HCT116 (cell line): Measurements from ENCODE around the gene OPN3. TPM values are rescaled to one million over a fixed set of nuclear protein-coding genes. Genes with fewer than 3 reads are reported as not detected.

Experiments
- ATAC-seq: fragments of 200-7000 bp; cut with Tn5 transposase; 2 replicates; pipeline ENCODE4 v1.9.1; 2020; ENCODE audit warnings: mild to moderate bottlenecking, moderate library complexity
- BruUV-seq: library from RNA; stranded (reverse); fragments of 400-500 nt; replicated peaks from 2 replicates; lab custom pipeline; 2021; lab: Mats Ljungman, UMichigan
- CTCF ChIA-PET: fragments of 300-600 bp; sonication (Branson Sonifier 250); formaldehyde crosslinking; loops from one replicate; lab custom pipeline; 2021; ENCODE audit warnings: antibody characterized with exemption; lab: Charles Lee
- POLR2A ChIA-PET: fragments of 300-600, 350-600 bp; sonication (Branson Sonifier 250); formaldehyde crosslinking; loops from one replicate; lab custom pipeline; 2021; ENCODE audit warnings: antibody characterized with exemption; lab: Charles Lee
- RAD21 ChIA-PET, 2 experiments: fragments of 300-600 bp; sonication (Branson Sonifier 250); formaldehyde crosslinking; loops; one replicate each; lab custom pipeline; 2023; ENCODE audit warnings: low total read pairs in 2 of 2; ENCODE audit not compliant: uncharacterized antibody in 2 of 2, unreplicated experiment in 2 of 2, low non-redundant PET in 1 of 2; lab: Charles Lee
- DNase-seq: peaks from one replicate; pipeline ENCODE4 v3.0.0-alpha.2; 2010; ENCODE audit warnings: low read depth, low spot score
- H2AFZ ChIP-seq: fragments of 200-600 bp; shearing (Covaris generic), sonication (generic); 2 replicates; pipeline ENCODE4 v1.6.1; 2017; ENCODE audit warnings: low read depth, mixed run types, mixed read lengths, antibody characterized with exemption, low read length; ENCODE audit not compliant: poor library complexity, severe bottlenecking
- H3K27ac ChIP-seq: 2 replicates; pipeline ENCODE4 v1.5.1; 2012; ENCODE audit warnings: low read depth, low read length
- H3K27me3 ChIP-seq: fragments of 200-600 bp; sonication (generic); 2 replicates; pipeline ENCODE4 v1.6.1; 2016; ENCODE audit warnings: mixed run types, low read length, mixed read lengths; ENCODE audit not compliant: insufficient read depth
- H3K36me3 ChIP-seq, 2 experiments: fragments of 200-500 bp in 1 of 2; fragments of 200-600 bp in 1 of 2; sonication (Bioruptor generic) in 1 of 2; sonication (generic) in 1 of 2; 2 replicates each; pipeline versions ENCODE4 v1.5.1 to v1.6.1; 2014 to 2016; ENCODE audit warnings: low read length in 2 of 2, inconsistent platforms in 1 of 2, mixed read lengths in 1 of 2, mixed run types in 1 of 2; ENCODE audit not compliant: insufficient read depth in 2 of 2, control insufficient read depth in 1 of 2
- H3K4me1 ChIP-seq, 2 experiments: fragments of 200-600 bp in 1 of 2; sonication (generic) in 1 of 2; 2 replicates each; pipeline versions ENCODE4 v1.5.1 to v1.6.1; 2012 to 2017; ENCODE audit warnings: low read length in 2 of 2, inconsistent platforms in 1 of 2, mild to moderate bottlenecking in 1 of 2, mixed read lengths in 1 of 2, mixed run types in 1 of 2, moderate library complexity in 1 of 2; ENCODE audit not compliant: insufficient read depth in 2 of 2, control insufficient read depth in 1 of 2
- H3K4me2 ChIP-seq: fragments of 200-600 bp; sonication (generic); 2 replicates; pipeline ENCODE4 v1.6.1; 2017; ENCODE audit warnings: mixed run types, low read length, mixed read lengths
- H3K4me3 ChIP-seq, 2 experiments: fragments of 200-600 bp in 1 of 2; sonication (generic) in 1 of 2; replicated peaks in 1 of 2; 2 replicates each; pipeline ENCODE4 v1.5.1; 2011 to 2016; ENCODE audit warnings: low read length in 2 of 2, control low read depth in 1 of 2, low read depth in 1 of 2, mild to moderate bottlenecking in 1 of 2, mixed read lengths in 1 of 2, mixed run types in 1 of 2
- H3K79me2 ChIP-seq: fragments of 200-600 bp; sonication (generic); 2 replicates; pipeline ENCODE4 v1.6.1; 2017; ENCODE audit warnings: mild to moderate bottlenecking, mixed run types, low read length, moderate library complexity, mixed read lengths; ENCODE audit not compliant: insufficient read depth
- H3K9ac ChIP-seq: fragments of 200-600 bp; sonication (generic); 2 replicates; pipeline ENCODE4 v1.6.1; 2016; ENCODE audit warnings: low read length, mixed read lengths
- H3K9me2 ChIP-seq: fragments of 200-600 bp; sonication (generic), shearing (Covaris generic); 2 replicates; pipeline ENCODE4 v1.6.1; 2017; ENCODE audit warnings: mixed run types, mild to moderate bottlenecking, moderate library complexity; ENCODE audit not compliant: insufficient read depth
- H3K9me3 ChIP-seq, 2 experiments: fragments of 200-500 bp in 1 of 2; fragments of 200-600 bp in 1 of 2; sonication (Bioruptor generic) in 1 of 2; sonication (generic) in 1 of 2; 2 replicates each; pipeline ENCODE4 v1.6.1; 2014 to 2017; ENCODE audit warnings: low read length in 2 of 2, mixed read lengths in 2 of 2, inconsistent platforms in 1 of 2, low read depth in 1 of 2, mild to moderate bottlenecking in 1 of 2, mixed run types in 1 of 2, moderate library complexity in 1 of 2; ENCODE audit not compliant: control insufficient read depth in 1 of 2, insufficient read depth in 1 of 2
- H4K20me1 ChIP-seq: fragments of 200-600 bp; sonication (generic), shearing (Covaris generic); 2 replicates; pipeline ENCODE4 v1.6.1; 2017; ENCODE audit warnings: mixed run types, mild to moderate bottlenecking, moderate library complexity; ENCODE audit not compliant: insufficient read depth
- CBX3 ChIP-seq: IDR thresholded peaks from 2 replicates; pipeline ENCODE4 v1.6.1; 2012; ENCODE audit warnings: low read depth
- CEBPB ChIP-seq: IDR thresholded peaks from 2 replicates; pipeline ENCODE4 v1.6.1; 2012; ENCODE audit warnings: low read depth
- CTCF ChIP-seq, 3 experiments: fragments of 200-600 bp in 1 of 3; sonication (generic) in 1 of 3; IDR thresholded peaks in 2 of 3; conservative IDR thresholded peaks in 1 of 3; 2 replicates each; pipeline ENCODE4 v1.5.1; 2012 to 2017; ENCODE audit warnings: low read depth in 2 of 3, low read length in 2 of 3, antibody characterized with exemption in 1 of 3, borderline replicate concordance in 1 of 3, control low read depth in 1 of 3, mild to moderate bottlenecking in 1 of 3, mixed read lengths in 1 of 3, mixed run types in 1 of 3, moderate library complexity in 1 of 3; ENCODE audit not compliant: insufficient read depth in 1 of 3
- EGR1 ChIP-seq: IDR thresholded peaks from 2 replicates; pipeline ENCODE4 v1.6.1; 2012; ENCODE audit warnings: low read depth
- ELF1 ChIP-seq: IDR thresholded peaks from 2 replicates; pipeline ENCODE4 v1.6.1; 2012; ENCODE audit warnings: low read depth, borderline replicate concordance
- EZH2 ChIP-seq: fragments of 200-600 bp; sonication (generic); IDR thresholded peaks from 2 replicates; pipeline ENCODE4 v1.6.1; 2017; ENCODE audit warnings: antibody characterized with exemption, mixed run types
- EZH2phosphoT487 ChIP-seq: fragments of 200-600 bp; IDR thresholded peaks from 2 replicates; pipeline ENCODE4 v1.6.1; 2018; ENCODE audit warnings: antibody characterized with exemption, borderline replicate concordance
- JUND ChIP-seq: IDR thresholded peaks from 2 replicates; pipeline ENCODE4 v1.6.1; 2012
- MAX ChIP-seq: IDR thresholded peaks from 2 replicates; pipeline ENCODE4 v1.6.1; 2012
- POLR2A ChIP-seq: IDR thresholded peaks from 2 replicates; pipeline ENCODE4 v1.7.0; 2011; ENCODE audit warnings: borderline replicate concordance; ENCODE audit not compliant: insufficient read depth, insufficient read length; ENCODE audit errors: extremely low read depth
- POLR2AphosphoS5 ChIP-seq: IDR thresholded peaks from 2 replicates; pipeline ENCODE4 v1.6.1; 2011; ENCODE audit warnings: mild to moderate bottlenecking, low read depth, low read length, moderate library complexity
- RAD21 ChIP-seq: IDR thresholded peaks from 2 replicates; pipeline ENCODE4 v1.6.1; 2012; ENCODE audit warnings: low read depth, mild to moderate bottlenecking
- SP1 ChIP-seq: IDR thresholded peaks from 2 replicates; pipeline ENCODE4 v1.6.1; 2012; ENCODE audit warnings: low read depth
- SRF ChIP-seq: IDR thresholded peaks from 2 replicates; pipeline ENCODE4 v1.6.1; 2012; ENCODE audit warnings: low read depth
- TCF7L2 ChIP-seq: IDR thresholded peaks from 2 replicates; pipeline ENCODE4 v1.7.0; 2011; ENCODE audit warnings: borderline replicate concordance, inconsistent platforms; ENCODE audit not compliant: insufficient read depth, insufficient read length; ENCODE audit errors: extremely low read depth
- YY1 ChIP-seq: IDR thresholded peaks from 2 replicates; pipeline ENCODE4 v1.6.1; 2011; ENCODE audit warnings: low read length, low read depth, moderate library complexity, mild to moderate bottlenecking; ENCODE audit not compliant: insufficient replicate concordance; ENCODE audit errors: extremely low read depth
- ZBTB33 ChIP-seq: IDR thresholded peaks from 2 replicates; pipeline ENCODE4 v1.6.1; 2011; ENCODE audit warnings: mild to moderate bottlenecking, low read length, moderate library complexity; ENCODE audit not compliant: insufficient replicate concordance; ENCODE audit errors: extremely low read depth
- intact Hi-C: fragments of 100-400 bp; cut with micrococcal nuclease; formaldehyde crosslinking; loops from 2 replicates; pipeline ENCODE4 v1.10.0; 2022
- total RNA-seq: library from RNA; stranded (reverse); gene quantifications from one replicate; pipeline ENCODE4 v1.2.1, GENCODE V29; 2021; ENCODE audit not compliant: unreplicated experiment
- TF ChIP-seq, protein P1 (sequence below): IDR thresholded peaks from 2 replicates; pipeline ENCODE4 v1.6.1; 2012; ENCODE audit warnings: low read depth
- TF ChIP-seq, protein P2 (sequence below): IDR thresholded peaks from 2 replicates; pipeline ENCODE4 v1.6.1; 2012

The OPN3 gene
- total RNA-seq, 1 experiment from 2014 or later = 6.1 TPM

DNA sequence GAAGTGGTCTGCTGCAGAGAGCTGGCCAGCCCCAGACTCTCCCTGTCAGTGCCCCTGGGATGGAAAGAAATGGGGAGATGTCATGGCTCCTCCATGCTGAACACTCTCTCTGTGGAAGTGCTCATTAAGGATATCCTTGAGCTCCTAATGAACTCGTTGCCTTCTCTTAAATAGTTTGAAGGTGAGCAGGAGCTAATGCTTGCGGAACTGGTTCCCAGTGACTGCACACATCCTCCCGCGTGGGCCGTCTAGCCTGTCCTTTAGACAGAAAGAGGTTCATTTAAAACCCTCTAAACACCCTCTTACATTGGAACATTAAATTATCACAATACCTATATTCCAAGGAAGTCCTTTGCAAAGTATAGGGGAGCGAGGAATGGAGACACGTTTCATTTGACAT lies 6.0 kb upstream of the OPN3 start:
- peaks cover 0 to 13% of the 10 kb centered on the region in 2 experiments; a peak in 2 of 4 replicates for H3K4me1 ChIP-seq
- H4K20me1 ChIP-seq = no peaks in the 10 kb centered on the region
- H3K9me3 ChIP-seq = no peaks in the 10 kb centered on the region
- H3K9me2 ChIP-seq = no peaks in the 10 kb centered on the region
- no TSS peak for BruUV-seq
- H3K27me3 ChIP-seq = no peaks in the 10 kb centered on the region
- no peak overlapping the region for H2AFZ ChIP-seq
- intact Hi-C loops = no loop called here
- no peak for ATAC-seq
- H3K27ac ChIP-seq = no peak overlapping the region
- DNase-seq = no peak
- RAD21 ChIA-PET = no interaction called here
- CTCF ChIA-PET = no interaction called here
- no peak overlapping the region for H3K4me2 ChIP-seq
- H3K36me3 ChIP-seq = no peaks in the 10 kb centered on the region
- H3K4me3 ChIP-seq = no peak overlapping the region
- TF ChIP-seq YY1 (no peak), ELF1 (no peak), SRF (no peak), POLR2A (no peak), EZH2 (no peak), POLR2AphosphoS5 (no peak), EZH2phosphoT487 (no peak), SP1 (no peak), TCF7L2 (no peak), EGR1 (no peak), ZBTB33 (no peak), RAD21 (no peak), CTCF (IDR thresholded peaks at IDR 0.05 in 2 of 3, conservative IDR thresholded peaks at IDR 0.05 in 1 of 3; ENCODE audit: borderline replicate concordance in 1 of 3, insufficient read depth in 1 of 3, low read depth in 2 of 3, low read length in 2 of 3) (no peak), JUND (no peak), MAX (no peak), CEBPB (no peak), CBX3 (no peak)
- TF ChIP-seq, protein P1, sequence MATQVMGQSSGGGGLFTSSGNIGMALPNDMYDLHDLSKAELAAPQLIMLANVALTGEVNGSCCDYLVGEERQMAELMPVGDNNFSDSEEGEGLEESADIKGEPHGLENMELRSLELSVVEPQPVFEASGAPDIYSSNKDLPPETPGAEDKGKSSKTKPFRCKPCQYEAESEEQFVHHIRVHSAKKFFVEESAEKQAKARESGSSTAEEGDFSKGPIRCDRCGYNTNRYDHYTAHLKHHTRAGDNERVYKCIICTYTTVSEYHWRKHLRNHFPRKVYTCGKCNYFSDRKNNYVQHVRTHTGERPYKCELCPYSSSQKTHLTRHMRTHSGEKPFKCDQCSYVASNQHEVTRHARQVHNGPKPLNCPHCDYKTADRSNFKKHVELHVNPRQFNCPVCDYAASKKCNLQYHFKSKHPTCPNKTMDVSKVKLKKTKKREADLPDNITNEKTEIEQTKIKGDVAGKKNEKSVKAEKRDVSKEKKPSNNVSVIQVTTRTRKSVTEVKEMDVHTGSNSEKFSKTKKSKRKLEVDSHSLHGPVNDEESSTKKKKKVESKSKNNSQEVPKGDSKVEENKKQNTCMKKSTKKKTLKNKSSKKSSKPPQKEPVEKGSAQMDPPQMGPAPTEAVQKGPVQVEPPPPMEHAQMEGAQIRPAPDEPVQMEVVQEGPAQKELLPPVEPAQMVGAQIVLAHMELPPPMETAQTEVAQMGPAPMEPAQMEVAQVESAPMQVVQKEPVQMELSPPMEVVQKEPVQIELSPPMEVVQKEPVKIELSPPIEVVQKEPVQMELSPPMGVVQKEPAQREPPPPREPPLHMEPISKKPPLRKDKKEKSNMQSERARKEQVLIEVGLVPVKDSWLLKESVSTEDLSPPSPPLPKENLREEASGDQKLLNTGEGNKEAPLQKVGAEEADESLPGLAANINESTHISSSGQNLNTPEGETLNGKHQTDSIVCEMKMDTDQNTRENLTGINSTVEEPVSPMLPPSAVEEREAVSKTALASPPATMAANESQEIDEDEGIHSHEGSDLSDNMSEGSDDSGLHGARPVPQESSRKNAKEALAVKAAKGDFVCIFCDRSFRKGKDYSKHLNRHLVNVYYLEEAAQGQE = no peak
- TF ChIP-seq, protein P2, sequence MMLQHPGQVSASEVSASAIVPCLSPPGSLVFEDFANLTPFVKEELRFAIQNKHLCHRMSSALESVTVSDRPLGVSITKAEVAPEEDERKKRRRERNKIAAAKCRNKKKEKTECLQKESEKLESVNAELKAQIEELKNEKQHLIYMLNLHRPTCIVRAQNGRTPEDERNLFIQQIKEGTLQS = no peak
- H3K9ac ChIP-seq = no peak overlapping the region
- POLR2A ChIA-PET = no interaction called here
- no peaks in the 10 kb centered on the region for H3K79me2 ChIP-seq
